Measurements from ENCODE around the gene METTL4.

GRCh38 chr18:2540575-2540974 is 30.7 kb downstream of the METTL4 start:
- TF ChIP-seq CTCF (IDR thresholded peaks at IDR 0.05), result no peak
- no peak for TF ChIP-seq POLR2AphosphoS5 (IDR thresholded peaks at IDR 0.05)
- TF ChIP-seq POLR2A (IDR thresholded peaks at IDR 0.05), result no peak
